ENCODE data around the gene TBC1D22B.

Gene TBC1D22B

DNA sequence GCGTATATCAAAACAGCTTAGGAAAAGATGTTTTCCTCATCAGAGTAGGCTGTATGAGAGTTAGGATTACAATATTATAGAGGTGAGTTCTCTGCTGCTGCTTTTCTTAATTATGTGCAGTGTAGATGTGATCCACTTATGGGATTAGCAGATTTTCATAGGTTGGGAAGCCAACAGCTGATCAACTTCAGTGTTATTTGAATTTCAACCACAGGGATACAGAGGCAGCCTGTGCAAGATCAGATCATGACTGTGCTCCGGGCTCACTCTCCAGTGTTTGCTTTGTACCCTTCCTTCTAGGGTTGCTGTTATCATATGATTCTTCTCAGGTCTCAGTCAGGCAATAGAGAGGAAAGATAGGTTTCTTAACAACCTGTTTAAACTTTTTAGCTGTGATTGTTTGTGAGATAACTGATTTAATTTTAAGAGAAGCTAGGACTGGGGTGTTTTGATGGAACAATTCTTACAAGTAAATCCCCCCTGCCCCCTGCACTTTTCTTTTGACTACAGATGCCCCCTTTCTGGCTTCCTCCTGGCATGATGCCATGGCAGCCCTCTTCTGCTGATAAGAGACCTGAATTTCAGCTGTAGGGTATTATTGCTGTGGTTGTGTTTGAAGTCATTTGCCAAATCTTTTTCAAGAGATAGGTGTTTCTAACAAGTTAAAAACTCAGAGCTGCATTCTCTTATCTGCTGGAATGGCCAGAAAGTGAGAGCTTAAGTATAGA, 104.7 kb downstream of the TBC1D22B start:
- DNase-seq = no peak

DNA sequence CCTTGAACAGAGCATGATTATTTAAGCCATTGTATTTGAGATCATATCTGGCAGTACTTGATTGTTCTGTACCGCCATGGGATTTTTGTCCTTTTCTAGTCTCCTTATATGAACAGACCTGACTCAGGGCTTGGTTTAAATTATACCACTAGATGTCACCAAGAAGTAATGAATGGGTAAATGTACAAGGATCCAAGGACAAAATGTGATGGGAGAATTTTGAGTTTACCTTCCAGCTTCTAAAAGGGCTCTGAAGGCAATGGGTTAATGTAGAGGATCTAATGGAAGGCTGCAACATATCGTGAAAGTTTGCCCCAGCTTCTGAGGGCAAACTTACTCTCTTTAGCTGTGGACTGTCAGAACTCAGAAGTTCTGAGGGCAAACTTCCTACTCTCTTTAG, 108.2 kb downstream of the TBC1D22B start:
- DNase-seq = peak; percentile 21 to 33

DNA sequence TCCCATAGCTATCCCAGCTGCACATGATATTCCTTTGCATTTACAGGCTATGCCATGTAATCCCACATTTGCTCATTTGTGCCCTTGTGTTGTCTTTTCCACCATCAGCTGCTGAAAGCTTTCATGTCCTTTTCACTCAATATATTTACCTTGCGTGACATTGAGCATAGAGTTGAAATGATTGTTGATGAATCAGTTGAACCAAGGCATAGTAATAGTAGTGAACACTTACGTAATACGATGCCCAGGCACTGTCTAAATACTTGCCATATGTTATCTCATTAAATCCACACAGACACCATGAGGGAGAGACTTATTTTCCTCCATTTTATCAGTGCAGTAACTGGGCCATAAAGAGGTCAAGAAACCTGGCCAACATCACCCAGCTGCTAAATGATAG, 109.3 kb downstream of the TBC1D22B start:
- peak in 1 of 2 experiments; percentile 33 for DNase-seq

DNA sequence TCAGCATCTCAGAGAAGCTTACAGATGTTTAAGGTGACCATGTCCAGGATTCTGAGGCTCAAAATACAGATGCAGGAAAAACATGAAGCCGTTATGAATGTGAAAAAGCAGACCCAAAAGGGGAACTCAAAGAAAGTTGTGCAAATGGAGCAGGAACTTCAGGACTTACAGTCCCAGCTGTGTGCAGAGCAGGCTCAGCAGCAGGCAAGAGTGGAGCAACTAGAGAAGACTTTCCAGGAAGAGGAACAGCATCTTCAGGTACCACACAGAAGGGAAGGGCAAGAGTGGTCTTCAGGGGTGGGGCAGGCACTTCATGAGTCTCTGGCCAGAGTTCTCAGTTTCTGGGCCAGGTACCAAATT, 111.4 kb downstream of the TBC1D22B start:
- no peak for DNase-seq

DNA sequence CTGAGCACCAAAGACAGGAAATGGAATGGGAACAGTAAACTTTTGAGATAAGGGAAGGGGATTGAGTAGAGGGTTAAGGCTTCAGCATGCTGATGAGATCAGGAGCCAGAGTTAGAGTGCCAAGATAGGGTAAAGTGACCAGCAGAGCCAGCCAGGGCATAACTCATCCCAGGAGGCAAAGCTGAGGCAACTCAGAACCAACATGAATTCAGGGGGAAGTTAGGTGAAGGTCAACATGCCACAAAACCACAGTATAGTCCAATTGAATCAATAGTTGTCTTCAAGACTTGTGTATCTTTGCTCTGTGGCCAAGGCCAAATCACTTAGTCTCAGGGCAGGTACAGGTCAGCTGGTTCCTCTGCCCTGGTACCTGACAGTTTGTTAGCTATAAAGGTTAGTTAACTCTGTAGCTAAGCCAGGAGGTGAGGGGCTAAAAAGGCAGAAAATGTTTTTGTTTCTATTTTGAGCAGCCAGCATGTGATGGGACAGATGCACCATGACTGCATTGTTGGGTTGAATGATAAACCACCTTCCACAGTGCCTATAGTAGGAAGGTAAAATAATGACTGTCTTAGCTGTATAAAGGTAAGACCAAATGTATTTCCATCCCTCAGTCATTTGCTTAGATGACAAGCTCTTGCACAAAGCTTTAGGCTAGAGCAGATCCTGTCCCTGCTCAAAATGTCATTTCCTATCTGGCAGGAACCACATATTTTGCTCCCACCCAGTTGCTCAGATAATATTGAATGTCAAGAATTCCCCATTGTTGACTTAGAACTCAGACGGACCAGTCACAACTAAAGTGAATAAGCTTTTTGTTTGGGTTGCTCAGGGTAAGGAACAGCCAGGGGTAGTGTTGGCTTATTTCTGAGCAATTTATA, 112.0 kb downstream of the TBC1D22B start:
- no peak for DNase-seq

DNA sequence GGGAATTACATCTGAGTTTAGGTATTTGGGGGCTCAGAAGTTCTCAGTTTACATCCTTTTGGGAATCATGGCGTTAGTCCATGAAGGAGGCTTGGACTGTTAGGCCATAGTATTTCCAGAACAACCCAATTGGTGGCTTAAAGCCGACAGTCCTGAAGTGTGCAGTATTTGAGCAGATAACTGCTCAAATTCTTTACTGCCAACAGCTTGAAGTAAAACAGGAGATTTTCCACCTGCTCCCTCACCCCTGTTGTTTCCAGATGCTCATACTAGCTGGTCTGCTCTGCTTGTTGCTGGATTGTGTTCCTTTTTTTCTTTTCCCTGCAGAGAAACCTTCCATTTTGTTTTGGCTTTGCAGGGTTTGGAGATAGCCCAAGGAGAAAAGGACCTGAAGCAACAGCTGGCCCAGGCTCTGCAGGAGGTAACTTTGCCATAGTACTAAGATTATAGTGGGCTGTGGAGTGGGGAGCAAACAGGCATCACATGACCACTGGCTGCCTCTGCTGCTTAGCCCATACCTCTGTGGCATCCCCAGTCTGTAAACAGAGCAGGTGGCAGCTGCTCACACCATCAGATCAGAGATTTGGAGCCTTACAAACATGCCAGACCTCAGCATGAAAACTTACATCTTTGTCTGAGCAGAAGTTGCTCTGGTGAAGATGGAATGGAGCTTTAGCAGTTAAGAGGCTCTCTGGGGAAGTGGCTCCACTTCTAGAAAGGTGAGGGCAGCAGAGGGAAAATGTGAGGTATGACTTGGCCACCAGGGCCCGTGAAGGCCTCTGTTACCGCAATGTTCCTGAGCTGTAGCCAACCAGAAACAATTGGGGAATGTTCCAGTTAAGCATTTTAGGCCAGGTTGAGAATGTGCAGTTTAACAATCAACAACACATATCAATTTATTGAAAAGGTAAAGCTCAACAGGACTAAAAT, 113.8 kb downstream of the TBC1D22B start:
- no peak for DNase-seq

DNA sequence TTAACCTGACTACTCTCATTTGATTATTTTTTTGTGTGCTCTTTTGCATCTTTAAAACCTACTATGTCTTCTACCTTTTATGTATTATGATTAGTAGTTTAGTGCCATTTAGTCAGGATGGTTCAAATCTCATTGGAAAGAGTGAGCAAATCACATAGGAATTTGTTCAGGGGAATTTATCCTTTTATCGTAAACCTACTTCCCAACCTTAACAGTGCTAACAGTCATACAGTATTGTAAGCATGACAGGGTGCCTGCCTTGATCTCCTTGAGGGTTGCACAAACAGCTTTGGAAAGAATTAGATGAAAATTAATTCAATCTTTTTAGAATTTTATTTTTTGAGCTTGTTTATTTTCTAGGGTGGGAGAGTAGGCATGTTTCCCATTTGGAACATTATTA, 114.5 kb downstream of the TBC1D22B start:
- no peak for DNase-seq

DNA sequence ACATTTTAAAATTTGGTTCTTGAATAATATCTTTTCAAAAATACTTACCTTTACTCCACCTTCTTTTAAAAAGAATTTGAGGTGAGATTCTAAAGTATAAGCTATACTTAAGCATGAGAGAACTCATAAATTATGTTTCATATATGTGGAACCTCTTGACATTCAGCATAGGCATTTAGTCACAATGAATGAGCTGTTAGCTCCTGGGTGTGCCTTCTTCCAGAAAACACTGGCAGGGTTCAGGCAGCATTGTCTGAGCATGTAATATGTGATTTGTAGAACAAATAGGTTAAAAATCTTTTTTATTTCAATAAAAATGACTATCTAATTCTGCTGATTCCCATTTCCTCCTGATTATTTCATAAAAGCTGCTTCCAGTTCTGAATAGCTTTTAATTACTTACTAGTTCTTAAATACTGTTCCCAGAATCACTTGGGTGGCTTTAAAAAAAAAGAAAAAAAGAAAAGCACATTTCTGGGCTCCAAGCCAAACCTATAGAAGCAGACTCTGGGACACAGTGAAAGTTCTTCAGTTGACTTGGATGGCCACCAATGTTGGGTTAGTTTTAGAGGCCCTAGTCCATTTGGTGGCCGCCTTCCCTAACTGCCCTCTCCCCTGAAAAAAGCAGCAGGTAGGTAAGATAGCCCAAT, 116.4 kb downstream of the TBC1D22B start:
- DNase-seq = peak; percentile 20 to 58

DNA sequence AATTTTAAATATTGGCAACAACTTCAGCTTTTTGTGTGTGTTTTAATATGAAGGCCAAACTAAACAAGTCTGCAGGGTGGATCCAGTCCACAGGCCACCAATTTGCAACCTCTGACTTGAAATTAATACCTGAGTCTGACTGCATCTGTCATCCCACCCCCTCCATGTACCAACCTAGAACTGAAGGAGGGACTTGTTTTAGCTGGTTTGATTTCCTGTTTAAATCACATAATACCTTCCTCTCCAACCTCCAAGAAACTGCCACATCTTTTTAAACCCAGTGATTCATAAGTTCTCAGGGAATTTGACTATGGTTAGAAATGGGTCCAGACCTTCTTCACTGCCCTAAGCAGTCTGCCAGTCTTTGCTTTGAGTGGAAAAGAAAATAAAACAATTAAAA, 117.8 kb downstream of the TBC1D22B start:
- no peak for DNase-seq

DNA sequence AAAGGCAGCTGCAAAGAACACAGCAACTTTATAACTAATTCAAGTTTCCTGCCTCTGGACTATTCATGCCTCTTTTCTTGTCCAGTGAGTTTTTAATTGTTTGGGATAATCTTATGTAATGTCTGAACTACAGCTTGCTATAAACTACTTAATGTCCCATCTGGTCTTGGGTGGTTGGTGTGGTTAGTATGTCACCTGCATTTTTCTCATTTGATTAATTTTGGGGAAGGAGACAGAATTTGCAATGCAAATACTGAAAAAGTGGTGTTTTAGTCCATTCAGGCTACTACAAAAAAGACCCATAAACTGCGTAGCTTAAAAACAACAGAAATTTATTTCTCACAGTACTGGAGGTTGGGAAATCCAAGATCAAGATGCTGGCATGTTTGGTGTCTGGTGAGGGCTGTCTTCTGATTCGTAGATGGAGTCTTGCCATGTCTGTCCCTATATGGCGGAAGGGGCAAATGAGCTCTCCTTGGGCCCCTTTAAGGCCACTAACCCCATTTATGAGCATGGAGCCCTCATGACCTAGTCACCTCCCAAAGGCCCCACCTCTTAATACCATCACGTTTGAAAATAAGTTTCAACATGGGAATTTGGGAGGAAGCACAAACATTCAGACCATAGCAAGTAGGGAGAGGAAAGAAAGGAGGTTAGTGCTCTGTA, 118.6 kb downstream of the TBC1D22B start:
- no peak for DNase-seq

DNA sequence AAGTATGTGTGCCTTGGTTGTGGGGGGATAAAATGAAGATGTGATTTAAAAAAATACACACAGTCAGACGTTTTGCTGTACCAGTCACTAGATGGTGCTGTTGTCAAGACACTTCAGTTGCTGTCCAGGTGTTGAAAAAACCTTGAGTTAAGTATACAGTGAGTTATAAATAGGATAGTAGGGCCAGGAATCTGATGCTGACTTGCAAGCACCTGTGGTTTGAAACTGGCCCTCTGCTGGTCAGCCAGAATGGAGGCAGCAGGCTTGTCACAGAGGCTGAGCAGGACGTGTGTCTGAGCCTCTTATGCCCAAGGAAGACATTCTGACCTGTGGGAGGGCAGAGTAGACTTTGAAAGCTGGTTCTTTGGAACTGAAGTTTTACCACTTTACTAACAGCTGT, 124.0 kb downstream of the TBC1D22B start:
- DNase-seq = peak in 1 of 2 experiments; percentile 58
